IPS-18a (cell line): ENCODE data around the gene USP12.

ENCODE experiments used
- H3K27ac ChIP-seq: one replicate; pipeline ENCODE4 v1.5.1; 2013; ENCODE audit warnings: low read length
- H3K27me3 ChIP-seq: one replicate; pipeline ENCODE4 v1.6.1; 2013; ENCODE audit warnings: mild to moderate bottlenecking, low read length; ENCODE audit not compliant: control insufficient read depth, insufficient read depth
- H3K36me3 ChIP-seq: one replicate; pipeline ENCODE4 v1.6.1; 2013; ENCODE audit warnings: low read depth, low read length; ENCODE audit not compliant: control insufficient read depth
- H3K4me1 ChIP-seq: one replicate; pipeline ENCODE4 v1.6.1; 2013; ENCODE audit warnings: low read depth, low read length; ENCODE audit not compliant: control insufficient read depth
- H3K4me3 ChIP-seq: one replicate; pipeline ENCODE4 v1.5.1; 2013; ENCODE audit warnings: low read length
- H3K9ac ChIP-seq: one replicate; pipeline ENCODE4 v1.6.1; 2013; ENCODE audit warnings: mild to moderate bottlenecking, low read length, moderate library complexity
- H3K9me3 ChIP-seq: one replicate; pipeline ENCODE4 v1.6.1; 2013; ENCODE audit warnings: low read depth, low read length; ENCODE audit not compliant: control insufficient read depth

Gene USP12

GRCh38 chr13:27038323-27038722 lies 133.3 kb downstream of the USP12 start:
- Histone ChIP-seq H3K27ac (no peak overlapping the region), H3K36me3 (no peaks in the 10 kb centered on the region), H3K9ac (no peak overlapping the region), H3K9me3 (no peaks in the 10 kb centered on the region), H3K27me3 (peaks cover 23% of the 10 kb centered on the region), H3K4me1 (peaks cover 5% of the 10 kb centered on the region), H3K4me3 (no peak overlapping the region)

GRCh38 chr13:27037571-27037970 lies 134.0 kb downstream of the USP12 start:
- H3K27ac ChIP-seq = no peak overlapping the region
- peaks cover 5% of the 10 kb centered on the region for H3K4me1 ChIP-seq
- no peak overlapping the region for H3K9ac ChIP-seq
- H3K4me3 ChIP-seq = no peak overlapping the region
- H3K36me3 ChIP-seq = no peaks in the 10 kb centered on the region
- H3K9me3 ChIP-seq = no peaks in the 10 kb centered on the region
- peaks cover 23% of the 10 kb centered on the region for H3K27me3 ChIP-seq

DNA sequence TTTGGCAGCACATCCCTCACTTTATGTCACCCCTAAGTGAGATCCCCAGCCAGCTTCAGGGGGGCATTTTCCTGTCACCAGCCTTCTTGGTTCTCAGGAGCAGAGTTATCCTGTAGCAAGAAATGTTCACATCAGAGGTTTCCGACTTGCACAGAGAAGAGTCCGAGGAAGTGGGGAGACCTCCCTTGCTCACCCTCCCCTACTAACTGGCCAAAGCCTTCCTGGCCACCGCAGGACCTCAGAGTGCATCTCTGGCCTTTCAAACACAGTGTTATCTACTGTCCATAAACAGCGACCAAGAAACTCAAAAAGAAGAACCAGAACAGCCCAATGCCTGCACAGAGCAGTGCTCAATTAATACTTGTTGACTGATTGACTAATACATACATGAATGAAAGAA lies 134.4 kb downstream of the USP12 start:
- Histone ChIP-seq H3K27me3 (peaks cover 23% of the 10 kb centered on the region), H3K36me3 (no peaks in the 10 kb centered on the region), H3K4me3 (no peak overlapping the region), H3K27ac (no peak overlapping the region), H3K9ac (no peak overlapping the region), H3K4me1 (peaks cover 5% of the 10 kb centered on the region), H3K9me3 (no peaks in the 10 kb centered on the region)

GRCh38 chr13:27036236-27036981 lies 135.2 kb downstream of the USP12 start:
- H3K9me3 ChIP-seq = no peaks in the 10 kb centered on the region
- H3K27ac ChIP-seq = no peak overlapping the region
- no peaks in the 10 kb centered on the region for H3K36me3 ChIP-seq
- H3K9ac ChIP-seq = no peak overlapping the region
- peaks cover 5% of the 10 kb centered on the region for H3K4me1 ChIP-seq
- H3K27me3 ChIP-seq = peaks cover 23% of the 10 kb centered on the region
- no peak overlapping the region for H3K4me3 ChIP-seq

DNA sequence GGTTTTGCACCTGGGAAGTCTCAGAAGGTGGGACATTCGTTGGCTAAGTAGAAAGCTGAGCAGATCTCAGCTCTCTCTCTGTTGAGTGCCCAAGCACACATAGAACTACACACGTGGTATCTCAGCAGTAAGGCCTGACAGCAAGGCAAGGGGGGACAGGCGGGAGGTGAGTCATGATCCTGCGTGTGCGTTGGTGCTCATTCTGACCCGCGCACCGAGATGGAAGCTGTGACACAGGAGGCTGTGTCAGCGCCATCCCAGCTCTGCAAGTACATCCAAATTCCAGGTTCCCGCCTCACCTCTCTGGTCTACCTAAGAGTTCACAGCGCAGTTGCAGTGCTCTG lies 135.7 kb downstream of the USP12 start:
- H3K9ac ChIP-seq = no peak overlapping the region
- H3K9me3 ChIP-seq = no peaks in the 10 kb centered on the region
- no peak overlapping the region for H3K4me3 ChIP-seq
- H3K4me1 ChIP-seq = peaks cover 5% of the 10 kb centered on the region
- H3K27ac ChIP-seq = no peak overlapping the region
- no peaks in the 10 kb centered on the region for H3K36me3 ChIP-seq
- H3K27me3 ChIP-seq = peaks cover 23% of the 10 kb centered on the region

DNA sequence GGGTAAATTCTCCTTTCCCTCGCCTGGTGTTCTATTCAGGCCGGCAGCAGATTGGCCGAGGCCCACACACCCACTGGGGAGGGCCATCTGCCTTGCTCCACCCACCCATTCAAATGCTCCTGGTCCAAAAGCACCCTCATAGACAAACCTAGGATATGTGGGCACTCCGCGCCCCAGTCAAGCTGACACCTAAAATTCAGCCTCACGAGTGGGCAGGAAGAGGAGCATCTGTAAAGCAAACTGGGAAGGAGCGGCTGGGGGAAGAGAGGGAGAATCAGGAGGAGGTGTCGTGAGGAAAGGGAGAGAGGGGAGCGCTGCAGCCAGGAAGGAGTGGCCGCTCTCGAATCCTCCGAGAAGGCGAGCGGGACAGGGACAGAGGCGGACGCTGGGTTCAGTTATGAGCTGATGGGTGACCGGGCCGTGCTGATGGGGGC lies 136.9 kb downstream of the USP12 start:
- peaks cover 5% of the 10 kb centered on the region for H3K4me1 ChIP-seq
- peak overlapping the region; percentile 58 for H3K4me3 ChIP-seq
- no peak overlapping the region for H3K27ac ChIP-seq
- H3K27me3 ChIP-seq = peaks cover 23% of the 10 kb centered on the region
- no peaks in the 10 kb centered on the region for H3K9me3 ChIP-seq
- no peak overlapping the region for H3K9ac ChIP-seq
- H3K36me3 ChIP-seq = no peaks in the 10 kb centered on the region

DNA sequence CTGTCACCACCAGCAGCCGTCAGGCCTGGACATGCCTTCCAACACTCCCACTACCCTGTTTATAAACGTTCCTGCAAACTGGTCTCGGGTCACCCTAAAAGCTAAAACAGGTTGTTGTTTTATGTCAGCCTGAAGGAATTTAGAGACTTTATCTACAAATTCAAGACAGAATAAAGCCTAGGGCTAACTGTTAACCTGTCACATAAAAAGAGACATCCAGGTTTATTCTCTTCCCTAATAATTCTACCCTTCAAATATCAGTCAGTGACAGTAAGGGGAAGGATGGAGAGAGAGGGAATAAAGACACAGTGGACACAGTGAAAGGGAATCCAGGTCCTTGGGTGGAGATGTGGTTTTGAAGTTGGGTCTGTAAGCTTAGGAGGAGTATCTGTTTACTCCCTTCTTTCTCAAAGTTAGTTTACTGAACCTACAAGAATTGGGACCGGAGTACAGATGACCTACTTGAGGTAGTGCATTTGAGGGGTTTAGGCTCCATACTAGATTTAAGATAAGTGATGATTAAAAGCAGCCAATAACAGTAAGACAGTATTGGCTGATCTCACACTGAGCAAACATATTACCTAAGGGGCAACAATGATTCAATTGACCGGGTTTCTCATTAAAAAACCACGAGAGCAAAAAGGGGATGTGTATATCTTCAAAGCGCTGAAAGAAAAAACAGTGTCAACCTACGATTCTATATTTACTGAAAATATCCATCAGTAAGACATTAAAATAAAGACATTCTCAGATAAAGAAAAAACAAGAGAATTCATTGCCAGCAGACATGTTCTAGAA lies 142.7 kb downstream of the USP12 start:
- Histone ChIP-seq H3K9ac (no peak overlapping the region), H3K36me3 (no peaks in the 10 kb centered on the region), H3K9me3 (no peaks in the 10 kb centered on the region), H3K27ac (no peak overlapping the region), H3K4me1 (no peaks in the 10 kb centered on the region), H3K4me3 (no peak overlapping the region), H3K27me3 (peaks cover 1% of the 10 kb centered on the region)

GRCh38 chr13:27027086-27027667 lies 144.4 kb downstream of the USP12 start:
- no peaks in the 10 kb centered on the region for H3K9me3 ChIP-seq
- H3K27ac ChIP-seq = no peak overlapping the region
- no peak overlapping the region for H3K9ac ChIP-seq

DNA sequence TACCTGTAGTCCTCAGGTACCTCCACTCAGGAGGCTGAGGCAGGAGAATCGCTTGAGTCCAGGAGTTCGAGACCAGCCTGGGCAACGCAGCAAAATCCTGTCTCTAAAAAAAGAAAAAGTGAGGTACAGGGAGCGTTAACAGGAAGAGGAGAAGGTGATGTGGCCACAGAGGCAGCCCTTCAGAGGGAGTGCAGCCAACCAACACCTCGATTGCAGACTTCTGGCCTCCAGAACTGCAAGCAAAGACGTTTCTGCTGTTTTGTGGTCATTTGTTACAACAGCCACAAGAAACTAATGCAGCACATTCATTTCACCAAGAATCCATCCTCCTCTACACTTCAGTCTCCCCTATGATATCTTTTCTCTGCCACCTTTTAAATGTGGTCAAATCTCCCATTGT lies 145.2 kb downstream of the USP12 start:
- H3K4me3 ChIP-seq = no peak overlapping the region
- H3K27me3 ChIP-seq = no peaks in the 10 kb centered on the region
- H3K36me3 ChIP-seq = no peaks in the 10 kb centered on the region
- H3K9me3 ChIP-seq = no peaks in the 10 kb centered on the region
- H3K9ac ChIP-seq = no peak overlapping the region
- H3K4me1 ChIP-seq = no peaks in the 10 kb centered on the region
- H3K27ac ChIP-seq = no peak overlapping the region

More at GRCh38 chr13:27027086-27027667, 144.4 kb downstream of the USP12 start:
- Histone ChIP-seq H3K36me3 (no peaks in the 10 kb centered on the region), H3K4me3 (no peak overlapping the region), H3K4me1 (no peaks in the 10 kb centered on the region), H3K27me3 (no peaks in the 10 kb centered on the region)

- no peaks in the 10 kb centered on the region for H3K4me1 ChIP-seq
- H3K36me3 ChIP-seq = no peaks in the 10 kb centered on the region
- no peak overlapping the region for H3K9ac ChIP-seq
- no peak overlapping the region for H3K27ac ChIP-seq
- no peak overlapping the region for H3K4me3 ChIP-seq
- H3K27me3 ChIP-seq = no peaks in the 10 kb centered on the region
- H3K9me3 ChIP-seq = no peaks in the 10 kb centered on the region
Measured at GRCh38 chr13:27024776-27025492, 146.7 kb downstream of the USP12 start.

GRCh38 chr13:27024074-27024461 lies 147.5 kb downstream of the USP12 start:
- Histone ChIP-seq H3K9ac (no peak overlapping the region), H3K9me3 (no peaks in the 10 kb centered on the region), H3K27me3 (no peaks in the 10 kb centered on the region), H3K4me3 (no peak overlapping the region), H3K4me1 (no peaks in the 10 kb centered on the region), H3K27ac (no peak overlapping the region), H3K36me3 (no peaks in the 10 kb centered on the region)
